H1 (cell line): ENCODE data around the gene CYP1A2. TPM values are rescaled to one million over a fixed set of nuclear protein-coding genes. Genes with fewer than 3 reads are reported as not detected.

Experiments
- CTCF ChIA-PET: fragments of 300-600 bp; sonication (Branson Sonifier 250); formaldehyde crosslinking; loops from one replicate; lab custom pipeline; 2021; ENCODE audit not compliant: partially characterized antibody; lab: Charles Lee
- POLR2A ChIA-PET: fragments of 300-600 bp; sonication (Branson Sonifier 250); formaldehyde crosslinking; loops from one replicate; lab custom pipeline; 2021; ENCODE audit warnings: inconsistent platforms; ENCODE audit not compliant: partially characterized antibody; lab: Charles Lee
- DNase-seq, 2 experiments: peaks; one replicate each; pipeline versions ENCODE4 v3.0.0 to v3.0.0-alpha.2; 2010 to 2022; ENCODE audit warnings: low spot score in 2 of 2, low read depth in 1 of 2, mixed read lengths in 1 of 2
- FAIRE-seq: peaks from 2 replicates; lab custom pipeline; 2011; peaks lifted over from hg19 to GRCh38; lab: Jason Lieb, UNC
- H2AFZ ChIP-seq: 2 replicates; pipeline ENCODE4 v1.8.1; 2012; ENCODE audit warnings: low read length, inconsistent platforms
- H2AK5ac ChIP-seq: 2 replicates; pipeline ENCODE4 v1.6.1; 2013; ENCODE audit warnings: low read depth, low read length
- H2BK120ac ChIP-seq: replicated peaks from 2 replicates; pipeline ENCODE3; 2013; ENCODE audit warnings: low read depth, low read length, inconsistent platforms
- H2BK12ac ChIP-seq: 2 replicates; pipeline ENCODE4 v1.6.1; 2013; ENCODE audit warnings: low read depth, low read length
- H2BK15ac ChIP-seq: 2 replicates; pipeline ENCODE4 v1.6.1; 2013; ENCODE audit warnings: low read length
- H2BK20ac ChIP-seq: 2 replicates; pipeline ENCODE4 v1.6.1; 2013; ENCODE audit warnings: low read length
- H2BK5ac ChIP-seq: 2 replicates; pipeline ENCODE4 v1.6.1; 2013; ENCODE audit warnings: low read depth, low read length
- H3K14ac ChIP-seq: 2 replicates; pipeline ENCODE4 v1.6.1; 2013; ENCODE audit warnings: inconsistent platforms; ENCODE audit not compliant: insufficient read length
- H3K18ac ChIP-seq: 2 replicates; pipeline ENCODE4 v1.6.1; 2013; ENCODE audit warnings: low read length; ENCODE audit errors: extremely low read depth
- H3K23ac ChIP-seq: 2 replicates; pipeline ENCODE4 v1.6.1; 2013; ENCODE audit warnings: inconsistent platforms; ENCODE audit not compliant: insufficient read length
- H3K23me2 ChIP-seq: 2 replicates; pipeline ENCODE4 v1.6.1; 2013; ENCODE audit warnings: low read depth, low read length
- H3K27ac ChIP-seq: 2 replicates; pipeline ENCODE4 v1.6.1; 2011; ENCODE audit warnings: low read depth, low read length, inconsistent platforms
- H3K27me3 ChIP-seq, 4 experiments: replicated peaks in 1 of 4; 1 replicate in 1 of 4; 2 replicates in 3 of 4; pipeline versions ENCODE4 v1.6.1 to v1.8.1; 2011 to 2013; ENCODE audit warnings: low read length in 3 of 4, mild to moderate bottlenecking in 3 of 4, inconsistent platforms in 2 of 4, mixed read lengths in 2 of 4, moderate library complexity in 1 of 4; ENCODE audit not compliant: control insufficient read depth in 3 of 4, insufficient read depth in 3 of 4; ENCODE audit errors: extremely low read depth in 1 of 4
- H3K36me3 ChIP-seq, 4 experiments: 2 replicates each; pipeline versions ENCODE4 v1.6.1 to v1.8.1; 2011 to 2013; ENCODE audit warnings: mild to moderate bottlenecking in 4 of 4, low read length in 3 of 4, moderate library complexity in 2 of 4, control low read depth in 1 of 4, inconsistent platforms in 1 of 4; ENCODE audit not compliant: insufficient read depth in 4 of 4, control insufficient read depth in 2 of 4
- H3K4ac ChIP-seq: replicated peaks from 2 replicates; pipeline ENCODE3; 2013; ENCODE audit warnings: low read length, low read depth, mixed read lengths, inconsistent platforms; ENCODE audit not compliant: insufficient read length
- H3K4me1 ChIP-seq, 4 experiments: replicated peaks in 1 of 4; 1 replicate in 1 of 4; 2 replicates in 3 of 4; pipeline versions ENCODE4 v1.6.1 to v1.8.1; 2011 to 2013; ENCODE audit warnings: low read length in 3 of 4, inconsistent platforms in 2 of 4, mixed read lengths in 1 of 4; ENCODE audit not compliant: insufficient read depth in 4 of 4, control insufficient read depth in 3 of 4
- H3K4me2 ChIP-seq, 2 experiments: 2 replicates each; pipeline versions ENCODE4 v1.6.1 to v1.8.1; 2011 to 2013; ENCODE audit warnings: low read depth in 2 of 2, low read length in 2 of 2, control low read depth in 1 of 2, inconsistent platforms in 1 of 2, mild to moderate bottlenecking in 1 of 2; ENCODE audit not compliant: insufficient read depth in 1 of 2
- H3K4me3 ChIP-seq, 4 experiments: fragments of 200-600, 300-600 bp in 1 of 4; sonication (generic), shearing (Covaris generic), sonication (Bioruptor Twin) in 1 of 4; 2 replicates each; pipeline versions ENCODE4 v1.5.1 to v1.8.1; 2011 to 2016; ENCODE audit warnings: low read length in 4 of 4, low read depth in 3 of 4, control low read depth in 2 of 4, inconsistent platforms in 2 of 4, mild to moderate bottlenecking in 2 of 4, mixed read lengths in 1 of 4, moderate library complexity in 1 of 4; ENCODE audit not compliant: insufficient read depth in 2 of 4; ENCODE audit errors: extremely low read depth in 1 of 4
- H3K56ac ChIP-seq: replicated peaks from 2 replicates; pipeline ENCODE3; 2013; ENCODE audit warnings: low read depth, mild to moderate bottlenecking, mixed read lengths, low read length, inconsistent platforms; ENCODE audit not compliant: insufficient read length
- H3K79me1 ChIP-seq: 2 replicates; pipeline ENCODE4 v1.6.1; 2013; ENCODE audit warnings: low read depth, low read length, control low read depth
- H3K79me2 ChIP-seq, 2 experiments: 2 replicates each; pipeline versions ENCODE4 v1.6.1 to v1.8.1; 2012 to 2013; ENCODE audit warnings: low read length in 2 of 2, mild to moderate bottlenecking in 2 of 2, inconsistent platforms in 1 of 2; ENCODE audit not compliant: insufficient read depth in 2 of 2, control insufficient read depth in 1 of 2
- H3K9ac ChIP-seq, 4 experiments: replicated peaks in 1 of 4; 1 replicate in 1 of 4; 2 replicates in 3 of 4; pipeline versions ENCODE4 v1.6.1 to v1.8.1; 2011 to 2013; ENCODE audit warnings: low read depth in 3 of 4, low read length in 3 of 4, control low read depth in 2 of 4, mild to moderate bottlenecking in 2 of 4, moderate library complexity in 2 of 4, inconsistent platforms in 1 of 4; ENCODE audit errors: extremely low read depth in 1 of 4
- H3K9me3 ChIP-seq, 2 experiments: 2 replicates each; pipeline versions ENCODE4 v1.6.1 to v1.8.1; 2012 to 2013; ENCODE audit warnings: mild to moderate bottlenecking in 2 of 2, moderate library complexity in 2 of 2, control low read depth in 1 of 2, inconsistent platforms in 1 of 2, low read depth in 1 of 2, low read length in 1 of 2, mixed read lengths in 1 of 2; ENCODE audit not compliant: insufficient read depth in 2 of 2
- H4K20me1 ChIP-seq, 2 experiments: replicated peaks in 1 of 2; 2 replicates each; pipeline versions ENCODE3 to v1.8.1; 2011 to 2013; ENCODE audit warnings: inconsistent platforms in 2 of 2, low read length in 2 of 2, mild to moderate bottlenecking in 1 of 2; ENCODE audit not compliant: insufficient read depth in 2 of 2, control insufficient read depth in 1 of 2
- H4K5ac ChIP-seq: 2 replicates; pipeline ENCODE4 v1.6.1; 2013; ENCODE audit warnings: low read length, low read depth, mixed read lengths, inconsistent platforms; ENCODE audit not compliant: insufficient read length
- H4K8ac ChIP-seq: 2 replicates; pipeline ENCODE4 v1.8.0; 2013; ENCODE audit warnings: mild to moderate bottlenecking, moderate library complexity, low read length, inconsistent platforms; ENCODE audit not compliant: insufficient read depth; ENCODE audit errors: extremely low read depth
- H4K91ac ChIP-seq: replicated peaks from 2 replicates; pipeline ENCODE3; 2013; ENCODE audit warnings: low read length, mixed read lengths, inconsistent platforms; ENCODE audit not compliant: insufficient read length
- ATF3 ChIP-seq: IDR thresholded peaks from 2 replicates; pipeline ENCODE4 v1.6.1; 2011; ENCODE audit warnings: low read depth, mild to moderate bottlenecking, low read length; ENCODE audit not compliant: insufficient read depth
- BACH1 ChIP-seq: IDR thresholded peaks from 2 replicates; pipeline ENCODE4 v1.6.1; 2012; ENCODE audit warnings: low read length, improper control_type of control experiment
- CBX8 ChIP-seq: fragments of 300-800, 300-1000 bp; sonication (generic); IDR thresholded peaks from 2 replicates; pipeline ENCODE4 v1.7.1; 2016; ENCODE audit warnings: low read depth, low read length, borderline replicate concordance
- CEBPB ChIP-seq: IDR thresholded peaks from 2 replicates; pipeline ENCODE4 v1.6.1; 2012; ENCODE audit warnings: low read depth, low read length
- EGR1 ChIP-seq: IDR thresholded peaks from 2 replicates; pipeline ENCODE4 v1.6.1; 2011; ENCODE audit warnings: low read depth, low read length, borderline replicate concordance
- HDAC6 ChIP-seq: IDR thresholded peaks from one replicate; pipeline ENCODE4 v1.7.1; 2012; ENCODE audit warnings: low read depth, mild to moderate bottlenecking, inconsistent platforms, low read length, moderate library complexity
- RAD21 ChIP-seq, 2 experiments: IDR thresholded peaks in 1 of 2; conservative IDR thresholded peaks in 1 of 2; 2 replicates each; pipeline ENCODE4 v1.6.1; 2011; ENCODE audit warnings: low read depth in 2 of 2, low read length in 2 of 2, improper control_type of control experiment in 1 of 2, inconsistent platforms in 1 of 2, mild to moderate bottlenecking in 1 of 2, moderate library complexity in 1 of 2
- SAP30 ChIP-seq: fragments of 300-600 bp; sonication (generic); IDR thresholded peaks from 2 replicates; pipeline ENCODE4 v1.7.1; 2012; ENCODE audit warnings: low read length, moderate library complexity, mild to moderate bottlenecking, inconsistent platforms; ENCODE audit not compliant: insufficient read depth, insufficient replicate concordance
- SP1 ChIP-seq: IDR thresholded peaks from 2 replicates; pipeline ENCODE4 v1.6.1; 2011; ENCODE audit warnings: low read depth, low read length
- SRF ChIP-seq: IDR thresholded peaks from 2 replicates; pipeline ENCODE4 v1.6.1; 2011; ENCODE audit warnings: mild to moderate bottlenecking, low read depth, low read length, moderate library complexity
- SUZ12 ChIP-seq: fragments of 200-600 bp; sonication (generic); IDR thresholded peaks from 2 replicates; pipeline ENCODE4 v1.6.1; 2012; ENCODE audit warnings: mild to moderate bottlenecking, inconsistent platforms, low read length, moderate library complexity, mixed read lengths
- TEAD4 ChIP-seq: IDR thresholded peaks from 2 replicates; pipeline ENCODE4 v1.6.1; 2012; ENCODE audit warnings: low read depth, low read length, inconsistent platforms, mixed read lengths
- WGBS, 2 experiments: shearing (Covaris generic) in 1 of 2; methylation state at CpG; one replicate each; pipeline versions ENCODE4 v1.1.6 to v1.1.7; 2013 to 2015; ENCODE audit warnings: low lambda C conversion rate in 2 of 2, mixed read lengths in 2 of 2, inconsistent platforms in 1 of 2, low coverage in 1 of 2, missing lambda C conversion rate in 1 of 2; ENCODE audit not compliant: insufficient replicate concordance in 2 of 2, insufficient coverage in 1 of 2, insufficient read length in 1 of 2; ENCODE audit errors: extremely low coverage in 1 of 2, missing lambda C conversion rate in 1 of 2; 5-methylcytosine and 5-hydroxymethylcytosine counted together
- polyA plus RNA-seq, 7 experiments: library from polyadenylated mRNA; depleted of rRNA in 3 of 7; stranded (reverse) in 5 of 7; unstranded in 2 of 7; fragments of >200 nt in 5 of 7; fragments of 200-250 nt in 2 of 7; gene quantifications; 1 replicate in 5 of 7; 2 replicates in 1 of 7; 4 replicates in 1 of 7; pipeline versions ENCODE4 v1.2.1 to v1.2.3, GENCODE V29; 2011 to 2013; ENCODE audit warnings: missing spikeins in 2 of 7, mixed read lengths in 2 of 7
- total RNA-seq: library from RNA; stranded (reverse); fragmentation: NEBNext Ultra II Directional; extraction: Animal tissue kit (Norgen Biotek cat#: 25700); gene quantifications from 2 replicates; pipeline ENCODE4 v1.2.1, GENCODE V29; 2021

The CYP1A2 gene
- total and polyA plus RNA-seq, 2 of the 8 experiments (the other 6 are each of a cell fraction or from before 2014, with no cell fraction given): not detected

GRCh38 chr15:74710319-74711094, 38.1 kb upstream of the CYP1A2 start:
- Histone ChIP-seq H2BK5ac (no peak overlapping the region), H2BK120ac (no peak overlapping the region), H3K9me3 (0 out of 4 replicates have a peak, but pooled peaks cover 0 to 2% of the 10 kb centered on the region in 2 experiments), H3K79me2 (no peaks in the 10 kb centered on the region), H3K27ac (no peak overlapping the region), H3K4me1 (no peaks in the 10 kb centered on the region), H4K5ac (no peak overlapping the region), H3K23ac (no peak overlapping the region), H3K4me3 (no peak overlapping the region), H3K23me2 (no peaks in the 10 kb centered on the region), H3K18ac (no peak overlapping the region), H4K8ac (no peak overlapping the region), H3K14ac (no peak overlapping the region), H2BK15ac (no peak overlapping the region), H2AK5ac (no peak overlapping the region), H3K79me1 (no peaks in the 10 kb centered on the region), H3K9ac (no peak overlapping the region), H4K20me1 (no peaks in the 10 kb centered on the region), H4K91ac (no peak overlapping the region), H2BK20ac (no peak overlapping the region), H3K4me2 (no peak overlapping the region), H3K36me3 (no peaks in the 10 kb centered on the region), H3K27me3 (peaks cover 0 to 7% (median 3%) of the 10 kb centered on the region in 4 experiments; a peak in 3 of 7 replicates), H3K56ac (no peak overlapping the region), H3K4ac (no peak overlapping the region), H2BK12ac (no peak overlapping the region), H2AFZ (no peak overlapping the region)
- FAIRE-seq (no peak), DNase-seq (no peak)
- ChIA-PET CTCF (interaction anchor here (0.7 to 1.1 kb wide), 4 partner anchors 9 to 59 kb away, joined by 3 to 4 read pairs (median 3); no protein-coding TSS in a partner anchor), POLR2A (interaction anchor here (0.7 kb wide), 1 partner anchor 14 kb away, joined by 5 read pairs; no protein-coding TSS in a partner anchor)
- 79% methylated on average over 3 of the region's 3 CpGs; no CpG with 5 or more reads in 1 of the 2 experiments for WGBS, 2 experiments
- TF ChIP-seq HDAC6 (no peak), SRF (no peak), SP1 (no peak), EGR1 (no peak), SUZ12 (no peak), CBX8 (no peak), RAD21 (IDR thresholded peaks at IDR 0.05 in 1 of 2, conservative IDR thresholded peaks at IDR 0.05 in 1 of 2; ENCODE audit: low read depth in 2 of 2, low read length in 2 of 2) (no peak), TEAD4 (no peak), BACH1 (no peak), ATF3 (no peak), SAP30 (no peak), CEBPB (no peak)
